ENCODE measurements around the gene CLBA1.

DNA sequence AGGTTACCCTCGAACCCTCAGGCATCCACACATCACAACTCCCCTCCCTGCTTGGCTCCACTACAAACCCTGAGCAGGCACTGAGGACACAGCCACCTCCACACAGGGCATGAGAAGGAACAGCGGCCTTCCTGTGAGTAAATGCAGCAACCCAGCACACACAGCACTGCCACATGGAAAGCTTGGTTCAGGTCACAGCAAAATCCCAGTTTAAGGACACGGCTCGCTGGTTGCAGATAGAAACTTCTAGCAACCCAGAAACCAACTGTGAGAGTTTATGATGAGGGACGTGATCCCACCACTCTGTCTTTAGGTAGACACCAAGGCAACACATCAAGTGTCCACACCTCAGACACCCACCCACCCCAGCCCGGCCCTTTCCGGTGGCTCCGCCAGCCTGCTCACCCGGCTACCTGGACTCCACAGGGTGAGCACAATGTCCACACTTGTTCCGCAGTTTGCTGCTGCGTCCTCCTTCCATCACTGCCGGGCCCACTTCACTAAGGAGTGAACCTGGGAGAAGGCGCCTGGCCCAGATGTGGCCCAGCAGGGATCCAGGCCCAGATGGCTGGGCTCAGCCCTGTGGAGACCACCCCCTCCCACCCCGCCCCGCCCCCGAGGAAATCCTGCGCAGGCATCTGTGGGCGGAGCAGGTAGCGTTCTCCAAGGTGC is 22.1 kb downstream of the CLBA1 start:
- TF ChIP-seq, protein P1, sequence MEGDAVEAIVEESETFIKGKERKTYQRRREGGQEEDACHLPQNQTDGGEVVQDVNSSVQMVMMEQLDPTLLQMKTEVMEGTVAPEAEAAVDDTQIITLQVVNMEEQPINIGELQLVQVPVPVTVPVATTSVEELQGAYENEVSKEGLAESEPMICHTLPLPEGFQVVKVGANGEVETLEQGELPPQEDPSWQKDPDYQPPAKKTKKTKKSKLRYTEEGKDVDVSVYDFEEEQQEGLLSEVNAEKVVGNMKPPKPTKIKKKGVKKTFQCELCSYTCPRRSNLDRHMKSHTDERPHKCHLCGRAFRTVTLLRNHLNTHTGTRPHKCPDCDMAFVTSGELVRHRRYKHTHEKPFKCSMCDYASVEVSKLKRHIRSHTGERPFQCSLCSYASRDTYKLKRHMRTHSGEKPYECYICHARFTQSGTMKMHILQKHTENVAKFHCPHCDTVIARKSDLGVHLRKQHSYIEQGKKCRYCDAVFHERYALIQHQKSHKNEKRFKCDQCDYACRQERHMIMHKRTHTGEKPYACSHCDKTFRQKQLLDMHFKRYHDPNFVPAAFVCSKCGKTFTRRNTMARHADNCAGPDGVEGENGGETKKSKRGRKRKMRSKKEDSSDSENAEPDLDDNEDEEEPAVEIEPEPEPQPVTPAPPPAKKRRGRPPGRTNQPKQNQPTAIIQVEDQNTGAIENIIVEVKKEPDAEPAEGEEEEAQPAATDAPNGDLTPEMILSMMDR (IDR thresholded peaks at IDR 0.05), result no peak
- no peak for TF ChIP-seq EZH2 (IDR thresholded peaks at IDR 0.05)
